Activated CD4-positive, alpha-beta T cell treated with anti-CD3 and anti-CD28 coated beads, Interleukin-2, amount 50 U/mL, for 48 hours (primary cell): ENCODE measurements around the gene PSG1.
"Not testable (repeated sequence)": the region's sequence is repeated elsewhere in the genome, so short reads cannot be mapped to it uniquely, and the experiment has no call there.

Experiments
- DNase-seq, 2 experiments: peaks; one replicate each; pipeline ENCODE4 v3.0.0-alpha.2; 2020

Gene PSG1

GRCh38 chr19:42879613-42880012, at the start of gene PSG1:
PSG1 (minus strand) TSS chr19:42879713; CDS start chr19:42879581, 132 bp downstream.
- DNase-seq = no peak

- DNase-seq = no peak
Observed at GRCh38 chr19:42928896-42929295, 49.4 kb upstream of the PSG1 start.

GRCh38 chr19:42926781-42927180, 47.3 kb upstream of the PSG1 start:
- DNase-seq = no peak

GRCh38 chr19:42923106-42923505, 43.6 kb upstream of the PSG1 start:
- DNase-seq = peak; percentile 43 to 47

- not testable (repeated sequence) for DNase-seq
Observed at GRCh38 chr19:42920971-42921370, 41.5 kb upstream of the PSG1 start.

- no peak for DNase-seq
Observed at GRCh38 chr19:42919757-42920079, 40.2 kb upstream of the PSG1 start.

GRCh38 chr19:42919070-42919756, 39.7 kb upstream of the PSG1 start:
- DNase-seq = not testable (repeated sequence)

- DNase-seq = not testable (repeated sequence)
Observed at GRCh38 chr19:42918377-42919069, 39.0 kb upstream of the PSG1 start.

GRCh38 chr19:42917634-42918033, 38.1 kb upstream of the PSG1 start, which contains the start of gene PSG6:
PSG6 (minus strand) TSS chr19:42917894; CDS start chr19:42917792, 102 bp downstream.
- not testable (repeated sequence) for DNase-seq

- DNase-seq = not testable (repeated sequence)
Observed at GRCh38 chr19:42916931-42917330, 37.4 kb upstream of the PSG1 start.

- DNase-seq = not testable (repeated sequence)
Observed at GRCh38 chr19:42913516-42913915, 34.0 kb upstream of the PSG1 start.

- DNase-seq = not testable (repeated sequence)
Observed at GRCh38 chr19:42912941-42913340, 33.4 kb upstream of the PSG1 start.

- DNase-seq = not testable (repeated sequence)
Observed at GRCh38 chr19:42911731-42912130, 32.2 kb upstream of the PSG1 start.

GRCh38 chr19:42906162-42906561, 26.6 kb upstream of the PSG1 start:
- not testable (repeated sequence) for DNase-seq

- DNase-seq = not testable (repeated sequence)
Observed at GRCh38 chr19:42900561-42900960, 21.0 kb upstream of the PSG1 start.

GRCh38 chr19:42899674-42900073, 20.2 kb upstream of the PSG1 start:
- DNase-seq = not testable (repeated sequence)

GRCh38 chr19:42899110-42899509, 19.6 kb upstream of the PSG1 start:
- not testable (repeated sequence) for DNase-seq

GRCh38 chr19:42898656-42899055, 19.1 kb upstream of the PSG1 start:
- DNase-seq = not testable (repeated sequence)

GRCh38 chr19:42897729-42898128, 18.2 kb upstream of the PSG1 start:
- not testable (repeated sequence) for DNase-seq

- not testable (repeated sequence) for DNase-seq
Observed at GRCh38 chr19:42890446-42890845, 10.9 kb upstream of the PSG1 start.

- not testable (repeated sequence) for DNase-seq
Observed at GRCh38 chr19:42887876-42888445, 8.4 kb upstream of the PSG1 start.

- DNase-seq = not testable (repeated sequence)
Observed at GRCh38 chr19:42882730-42883129, 3.2 kb upstream of the PSG1 start.

- DNase-seq = not testable (repeated sequence)
Observed at GRCh38 chr19:42882010-42882409, 2.5 kb upstream of the PSG1 start.

- DNase-seq = peak in 1 of 2 experiments; percentile 3
Observed at GRCh38 chr19:42881279-42881678, 1.8 kb upstream of the PSG1 start.
